Spleen (tissue), 7 donors: ENCODE measurements around the gene PFKP.

Source experiments
- POLR2A ChIP-seq, 3 donors: fragments of 450-650 bp; IDR thresholded peaks; one replicate each; pipeline ENCODE4 v1.5.1; 2017; ENCODE audit warnings: antibody characterized with exemption in 3 of 3, mild to moderate bottlenecking in 1 of 3
- TF ChIP-seq, protein P1 (sequence below), 11 experiments: fragments of 200-600 bp in 7 of 11; fragments of 450-650 bp in 4 of 11; sonication (generic) in 4 of 11; IDR thresholded peaks in 8 of 11; conservative IDR thresholded peaks in 3 of 11; 1 replicate in 7 of 11; 2 replicates in 4 of 11; pipeline versions ENCODE4 v1.4.0 to v1.8.0; 2016 to 2021; ENCODE audit warnings: antibody characterized with exemption in 11 of 11, inconsistent platforms in 4 of 11, mild to moderate bottlenecking in 1 of 11
- donor health status: DM: no; HTN: no; CAD: no; lungs with moderate emphysema.
- donor health status: DM: no; HTN: no; CAD: no.
- donor health status: DM: no; HTN: no; CAD: no.

DNA sequence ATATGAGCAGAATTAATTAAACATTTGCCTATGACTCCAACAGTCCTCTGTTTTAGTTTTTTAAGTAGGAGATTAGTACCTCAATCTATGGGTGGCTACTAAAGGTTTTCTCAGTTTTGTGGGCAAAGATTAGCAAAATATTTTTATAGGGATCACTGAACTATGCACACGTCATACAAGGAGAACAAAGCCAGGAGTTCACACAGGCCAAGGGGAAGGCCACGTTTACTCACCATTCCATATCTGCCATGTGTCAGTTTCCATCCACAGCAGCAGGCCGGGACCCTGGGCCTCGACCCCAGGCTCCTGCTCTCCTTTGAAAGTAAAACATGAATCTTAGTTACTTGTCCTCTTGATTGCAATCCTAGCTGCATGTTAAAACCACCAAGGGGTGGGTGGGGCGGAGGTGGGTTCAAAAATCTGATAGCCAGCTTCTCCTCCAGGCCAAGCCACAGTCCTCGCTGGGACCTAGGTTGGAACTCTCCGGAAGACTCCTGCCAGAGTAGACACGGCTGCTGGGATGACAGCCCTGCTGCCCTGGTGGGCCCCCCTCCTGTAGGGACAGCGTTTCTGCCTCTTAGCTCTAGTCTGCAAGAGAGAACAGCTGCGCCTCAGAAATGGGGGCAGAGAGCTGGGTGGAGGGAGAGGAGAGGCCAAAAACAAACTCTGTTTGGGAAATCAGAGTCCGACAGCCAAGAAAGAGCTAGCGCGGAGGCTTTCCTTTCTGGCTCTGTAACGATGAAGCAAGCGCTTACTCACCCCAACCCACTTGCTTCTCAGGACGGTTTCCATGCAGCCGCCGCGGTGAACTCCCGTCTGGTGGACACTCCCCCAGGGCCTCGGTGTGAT lies 69.6 kb downstream of the PFKP start:
- TF ChIP-seq, protein P1, sequence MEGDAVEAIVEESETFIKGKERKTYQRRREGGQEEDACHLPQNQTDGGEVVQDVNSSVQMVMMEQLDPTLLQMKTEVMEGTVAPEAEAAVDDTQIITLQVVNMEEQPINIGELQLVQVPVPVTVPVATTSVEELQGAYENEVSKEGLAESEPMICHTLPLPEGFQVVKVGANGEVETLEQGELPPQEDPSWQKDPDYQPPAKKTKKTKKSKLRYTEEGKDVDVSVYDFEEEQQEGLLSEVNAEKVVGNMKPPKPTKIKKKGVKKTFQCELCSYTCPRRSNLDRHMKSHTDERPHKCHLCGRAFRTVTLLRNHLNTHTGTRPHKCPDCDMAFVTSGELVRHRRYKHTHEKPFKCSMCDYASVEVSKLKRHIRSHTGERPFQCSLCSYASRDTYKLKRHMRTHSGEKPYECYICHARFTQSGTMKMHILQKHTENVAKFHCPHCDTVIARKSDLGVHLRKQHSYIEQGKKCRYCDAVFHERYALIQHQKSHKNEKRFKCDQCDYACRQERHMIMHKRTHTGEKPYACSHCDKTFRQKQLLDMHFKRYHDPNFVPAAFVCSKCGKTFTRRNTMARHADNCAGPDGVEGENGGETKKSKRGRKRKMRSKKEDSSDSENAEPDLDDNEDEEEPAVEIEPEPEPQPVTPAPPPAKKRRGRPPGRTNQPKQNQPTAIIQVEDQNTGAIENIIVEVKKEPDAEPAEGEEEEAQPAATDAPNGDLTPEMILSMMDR (IDR thresholded peaks at IDR 0.05 in 8 of 11, conservative IDR thresholded peaks at IDR 0.05 in 3 of 11), result no peak
- no peak for TF ChIP-seq POLR2A (IDR thresholded peaks at IDR 0.05)
